Measurements from ENCODE around the gene ATP9A.

ATP9A gene

GRCh38 chr20:51578145-51578459 lies 190.1 kb downstream of the ATP9A start:
- no peak for TF ChIP-seq CTCF (IDR thresholded peaks at IDR 0.05)
- no peak overlapping the region for H3K27ac ChIP-seq
- no peak overlapping the region for H3K9ac ChIP-seq
- no peak overlapping the region for H2AFZ ChIP-seq
- H3K79me2 ChIP-seq = no peaks in the 10 kb centered on the region
- H3K27me3 ChIP-seq (ENCODE audit: control insufficient read depth, insufficient read depth, low read length) = no peaks in the 10 kb centered on the region
- no peaks in the 10 kb centered on the region for H3K9me3 ChIP-seq (ENCODE audit: control insufficient read depth, low read length)
- H3K36me3 ChIP-seq (ENCODE audit: control insufficient read depth, insufficient read depth, low read length) = no peaks in the 10 kb centered on the region
- no peak overlapping the region for H3K4me3 ChIP-seq (ENCODE audit: low read depth, low read length)
- H3K4me1 ChIP-seq = no peaks in the 10 kb centered on the region
- no peak overlapping the region for H3K4me2 ChIP-seq (ENCODE audit: low read length)

- H3K9me3 ChIP-seq (ENCODE audit: control insufficient read depth, low read length) = no peaks in the 10 kb centered on the region
- no peak overlapping the region for H3K4me3 ChIP-seq (ENCODE audit: low read depth, low read length)
- TF ChIP-seq CTCF (IDR thresholded peaks at IDR 0.05) = no peak
- H3K36me3 ChIP-seq (ENCODE audit: control insufficient read depth, insufficient read depth, low read length) = no peaks in the 10 kb centered on the region
- H3K4me1 ChIP-seq = no peaks in the 10 kb centered on the region
- no peak overlapping the region for H3K27ac ChIP-seq
- no peak overlapping the region for H3K4me2 ChIP-seq (ENCODE audit: low read length)
- H2AFZ ChIP-seq = no peak overlapping the region
- H3K79me2 ChIP-seq = no peaks in the 10 kb centered on the region
- no peak overlapping the region for H3K9ac ChIP-seq
- H3K27me3 ChIP-seq (ENCODE audit: control insufficient read depth, insufficient read depth, low read length) = no peaks in the 10 kb centered on the region
Observed at GRCh38 chr20:51577432-51578144, 190.6 kb downstream of the ATP9A start.

- TF ChIP-seq CTCF (IDR thresholded peaks at IDR 0.05) = no peak
- Histone ChIP-seq H3K4me3 (ENCODE audit: low read depth, low read length) (no peak overlapping the region), H3K9me3 (ENCODE audit: control insufficient read depth, low read length) (no peaks in the 10 kb centered on the region), H3K27ac (no peak overlapping the region), H3K4me2 (ENCODE audit: low read length) (no peak overlapping the region), H2AFZ (no peak overlapping the region), H3K4me1 (no peaks in the 10 kb centered on the region), H3K79me2 (no peaks in the 10 kb centered on the region), H3K36me3 (ENCODE audit: control insufficient read depth, insufficient read depth, low read length) (no peaks in the 10 kb centered on the region), H3K27me3 (ENCODE audit: control insufficient read depth, insufficient read depth, low read length) (no peaks in the 10 kb centered on the region), H3K9ac (no peak overlapping the region)
Observed at GRCh38 chr20:51575486-51575885, 192.7 kb downstream of the ATP9A start.

- no peak for TF ChIP-seq CTCF (IDR thresholded peaks at IDR 0.05)
- no peak overlapping the region for H3K4me2 ChIP-seq (ENCODE audit: low read length)
- H3K9me3 ChIP-seq (ENCODE audit: control insufficient read depth, low read length) = no peaks in the 10 kb centered on the region
Observed at GRCh38 chr20:51574248-51575033, 193.7 kb downstream of the ATP9A start.

More at GRCh38 chr20:51574248-51575033, 193.7 kb downstream of the ATP9A start:
- Histone ChIP-seq H3K4me3 (ENCODE audit: low read depth, low read length) (no peak overlapping the region), H3K9ac (no peak overlapping the region), H3K36me3 (ENCODE audit: control insufficient read depth, insufficient read depth, low read length) (no peaks in the 10 kb centered on the region), H3K27me3 (ENCODE audit: control insufficient read depth, insufficient read depth, low read length) (no peaks in the 10 kb centered on the region), H3K27ac (no peak overlapping the region), H3K79me2 (no peaks in the 10 kb centered on the region), H2AFZ (no peak overlapping the region), H3K4me1 (no peaks in the 10 kb centered on the region)

Data from parathyroid adenoma (tissue), 2 donors.